GM12878 (cell line): ENCODE results near the gene GMNN.
"Not testable (repeated sequence)": the region's sequence is repeated elsewhere in the genome, so short reads cannot be mapped to it uniquely, and the experiment has no call there.

Experiments
- EGR1 ChIP-seq, 2 experiments: IDR thresholded peaks; 1 replicate in 1 of 2; 2 replicates in 1 of 2; pipeline ENCODE4 v1.6.1; 2011 to 2012; ENCODE audit warnings: low read depth in 2 of 2, low read length in 2 of 2, borderline replicate concordance in 1 of 2, mild to moderate bottlenecking in 1 of 2, moderate library complexity in 1 of 2
- EZH2 ChIP-seq: IDR thresholded peaks from 2 replicates; pipeline ENCODE4 v1.6.1; 2012; ENCODE audit warnings: low read depth, mild to moderate bottlenecking, control low read depth, inconsistent platforms, low read length, borderline replicate concordance; ENCODE audit not compliant: control insufficient read depth
- JUND ChIP-seq: IDR thresholded peaks from 2 replicates; pipeline ENCODE4 v1.6.1; 2012; ENCODE audit warnings: low read depth, mild to moderate bottlenecking, low read length, improper control_type of control experiment, moderate library complexity
- MTA3 ChIP-seq: IDR thresholded peaks from 2 replicates; pipeline ENCODE4 v1.6.1; 2012; ENCODE audit warnings: low read length, inconsistent platforms, borderline replicate concordance
- NFIC ChIP-seq: IDR thresholded peaks from 2 replicates; pipeline ENCODE4 v1.6.1; 2012; ENCODE audit warnings: low read depth, mild to moderate bottlenecking, inconsistent platforms, low read length, moderate library complexity
- POLR2A ChIP-seq: IDR thresholded peaks from 2 replicates; pipeline ENCODE4 v1.6.1; 2011; ENCODE audit warnings: low read depth, mild to moderate bottlenecking, low read length
- POLR2AphosphoS2 ChIP-seq: IDR thresholded peaks from 2 replicates; pipeline ENCODE4 v1.6.1; 2011; ENCODE audit warnings: low read depth, mild to moderate bottlenecking, low read length, improper control_type of control experiment, moderate library complexity
- POLR2AphosphoS5 ChIP-seq: IDR thresholded peaks from 2 replicates; pipeline ENCODE4 v1.6.1; 2011; ENCODE audit warnings: mild to moderate bottlenecking, low read length, inconsistent platforms
- RCOR1 ChIP-seq: conservative IDR thresholded peaks from 2 replicates; pipeline ENCODE4 v1.6.1; 2012; ENCODE audit warnings: low read depth, low read length, improper control_type of control experiment
- TAF1 ChIP-seq: IDR thresholded peaks from 2 replicates; pipeline ENCODE4 v1.6.1; 2011; ENCODE audit warnings: mild to moderate bottlenecking, low read depth, low read length, borderline replicate concordance
- TCF12 ChIP-seq: IDR thresholded peaks from 2 replicates; pipeline ENCODE4 v1.6.1; 2011; ENCODE audit warnings: low read depth, mild to moderate bottlenecking, low read length
- TF ChIP-seq, protein P1 (sequence below), 3 experiments: IDR thresholded peaks in 2 of 3; conservative IDR thresholded peaks in 1 of 3; 2 replicates each; pipeline ENCODE4 v1.5.1; 2011; ENCODE audit warnings: low read depth in 3 of 3, low read length in 3 of 3, mild to moderate bottlenecking in 3 of 3, control low read depth in 2 of 3, moderate library complexity in 2 of 3, inconsistent platforms in 1 of 3, mixed read lengths in 1 of 3; ENCODE audit not compliant: control insufficient read depth in 2 of 3, insufficient read depth in 1 of 3; ENCODE audit errors: extremely low read depth in 1 of 3

- not testable (repeated sequence) for TF ChIP-seq NFIC; MTA3; RCOR1; TAF1; POLR2A; EZH2; JUND; TCF12; POLR2AphosphoS2; EGR1 (IDR thresholded peaks at IDR 0.05; ENCODE audit: borderline replicate concordance in 1 of 2, low read depth in 2 of 2, low read length in 2 of 2); POLR2AphosphoS5
- TF ChIP-seq, protein P1, sequence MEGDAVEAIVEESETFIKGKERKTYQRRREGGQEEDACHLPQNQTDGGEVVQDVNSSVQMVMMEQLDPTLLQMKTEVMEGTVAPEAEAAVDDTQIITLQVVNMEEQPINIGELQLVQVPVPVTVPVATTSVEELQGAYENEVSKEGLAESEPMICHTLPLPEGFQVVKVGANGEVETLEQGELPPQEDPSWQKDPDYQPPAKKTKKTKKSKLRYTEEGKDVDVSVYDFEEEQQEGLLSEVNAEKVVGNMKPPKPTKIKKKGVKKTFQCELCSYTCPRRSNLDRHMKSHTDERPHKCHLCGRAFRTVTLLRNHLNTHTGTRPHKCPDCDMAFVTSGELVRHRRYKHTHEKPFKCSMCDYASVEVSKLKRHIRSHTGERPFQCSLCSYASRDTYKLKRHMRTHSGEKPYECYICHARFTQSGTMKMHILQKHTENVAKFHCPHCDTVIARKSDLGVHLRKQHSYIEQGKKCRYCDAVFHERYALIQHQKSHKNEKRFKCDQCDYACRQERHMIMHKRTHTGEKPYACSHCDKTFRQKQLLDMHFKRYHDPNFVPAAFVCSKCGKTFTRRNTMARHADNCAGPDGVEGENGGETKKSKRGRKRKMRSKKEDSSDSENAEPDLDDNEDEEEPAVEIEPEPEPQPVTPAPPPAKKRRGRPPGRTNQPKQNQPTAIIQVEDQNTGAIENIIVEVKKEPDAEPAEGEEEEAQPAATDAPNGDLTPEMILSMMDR (IDR thresholded peaks at IDR 0.05 in 2 of 3, conservative IDR thresholded peaks at IDR 0.05 in 1 of 3; ENCODE audit: control insufficient read depth in 2 of 3, extremely low read depth in 1 of 3, insufficient read depth in 1 of 3, low read depth in 3 of 3, low read length in 3 of 3): not testable (repeated sequence)
Observed at GRCh38 chr6:24764833-24765828, 9.6 kb upstream of the GMNN start.
